ENCODE measurements around the gene MTERF4.
A peak's percentile ranks its signal among the peaks of the same experiment; 100 is the strongest.

The MTERF4 gene

DNA sequence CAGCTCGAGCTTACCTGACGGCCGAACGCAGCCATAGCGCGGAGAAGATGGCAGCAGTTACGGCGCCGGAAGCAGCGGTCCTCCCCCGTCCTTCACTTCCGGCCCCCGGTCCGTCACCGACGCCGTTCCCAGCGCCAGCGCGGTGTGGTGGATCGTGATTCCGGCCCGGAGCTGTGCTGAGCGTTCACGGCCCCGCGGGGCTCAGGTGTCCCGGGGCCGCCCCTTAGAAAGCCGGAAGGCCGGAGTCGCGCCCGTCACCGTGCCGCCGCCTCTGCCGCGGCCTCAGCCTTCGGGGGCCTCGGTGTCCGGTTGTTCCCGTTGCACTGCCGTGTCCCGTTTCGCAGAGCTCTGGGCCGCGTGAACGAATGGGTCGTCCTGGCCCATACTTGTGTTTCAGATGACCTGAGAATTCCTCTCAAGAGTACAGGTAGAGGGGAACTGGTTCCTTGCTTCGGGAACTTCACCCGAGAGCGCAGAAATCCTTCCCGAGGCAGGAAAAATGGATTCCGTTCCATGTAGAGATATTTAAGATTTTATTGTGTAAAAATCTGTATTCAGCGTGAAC lies at the start of gene MTERF4:
TSS of gene MTERF4 (minus strand) at position 49 of the 565 bp plus-strand sequence. CDS start at position 35, 14 bp downstream.
- TF ChIP-seq POLR2A (IDR thresholded peaks at IDR 0.05; ENCODE audit: low read depth, low read length): peak; percentile 75
- FAIRE-seq (no peak), DNase-seq (ENCODE audit: insufficient read length, low spot score) (peak; percentile 85)

GRCh38 chr2:241150660-241151530 lies 48.8 kb upstream of the MTERF4 start:
- FAIRE-seq (no peak), DNase-seq (ENCODE audit: insufficient read length, low spot score) (no peak)
- TF ChIP-seq POLR2A (IDR thresholded peaks at IDR 0.05; ENCODE audit: low read depth, low read length): no peak

- peak; percentile 74 for TF ChIP-seq POLR2A (IDR thresholded peaks at IDR 0.05; ENCODE audit: low read depth, low read length)
- DNase-seq (ENCODE audit: insufficient read length, low spot score) (peak; percentile 99), FAIRE-seq (no peak)
These were observed 48.0 kb upstream of the MTERF4 start, which contains the start of gene PPP1R7 for GRCh38 chr2:241149925-241150659. PPP1R7 (plus strand) TSS chr2:241150467; CDS start chr2:241150496, 29 bp downstream.

DNA sequence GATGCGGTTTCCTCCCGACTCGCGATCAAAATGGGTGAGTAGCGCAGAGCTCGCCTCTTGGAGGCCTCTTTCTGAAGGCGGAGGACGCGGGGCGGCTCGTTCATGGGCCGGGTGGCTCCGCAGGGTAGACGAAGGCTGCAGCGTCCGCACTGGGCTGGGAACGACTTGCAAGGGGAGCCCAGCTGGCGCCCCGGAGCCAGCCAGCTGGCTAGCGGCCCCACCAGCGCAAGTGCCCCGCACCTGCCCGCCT lies 47.5 kb upstream of the MTERF4 start:
- no peak for TF ChIP-seq POLR2A (IDR thresholded peaks at IDR 0.05; ENCODE audit: low read depth, low read length)
- DNase-seq (ENCODE audit: insufficient read length, low spot score) (no peak), FAIRE-seq (no peak)

DNA sequence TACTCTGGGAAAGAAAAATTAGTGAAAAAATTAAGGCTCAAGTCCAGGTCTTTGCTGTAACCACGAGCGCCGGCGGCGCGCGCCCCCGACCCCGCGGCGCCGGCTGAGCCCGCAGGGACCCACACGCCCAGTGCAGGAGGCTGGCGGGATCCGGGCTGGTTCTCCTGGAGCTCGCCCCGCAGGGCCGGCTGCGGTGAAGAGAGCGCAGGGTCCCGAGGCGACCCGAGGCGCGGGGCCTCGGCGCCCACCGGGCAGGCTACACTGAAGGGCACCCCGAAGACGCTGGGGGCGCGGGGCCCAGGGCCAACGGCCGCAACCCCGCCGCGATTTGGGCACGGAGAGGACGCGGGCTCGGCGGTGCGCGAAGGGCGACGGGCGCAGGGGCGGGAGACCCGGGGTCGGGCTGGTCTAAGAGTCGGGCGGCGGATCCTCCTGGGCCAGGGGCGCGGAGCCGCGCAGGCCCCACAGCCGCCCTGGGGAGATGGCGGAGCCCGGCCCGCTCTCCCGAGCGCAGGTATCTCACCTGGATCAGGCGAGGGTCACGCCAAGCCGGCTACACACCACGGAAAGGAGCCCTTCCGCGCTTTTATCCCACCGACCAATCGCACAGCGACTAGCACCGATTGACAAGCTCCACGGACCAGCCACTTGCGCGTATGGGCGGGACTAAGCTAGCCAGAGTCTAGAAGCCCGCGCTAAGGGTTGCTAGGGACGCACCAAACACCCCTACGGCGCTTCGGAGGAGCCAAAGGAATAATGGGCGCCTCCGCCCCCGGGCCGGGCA lies 47.0 kb upstream of the MTERF4 start, which contains the start of gene PASK:
TSS of gene PASK (minus strand) at position 582 of the 784 bp plus-strand sequence. CDS start 6,440 bp downstream, outside the sequence.
- peak; percentile 26; the same call in 1 of the 2 replicates for TF ChIP-seq POLR2A (IDR thresholded peaks at IDR 0.05; ENCODE audit: low read depth, low read length)
- no peak for FAIRE-seq
- peak; percentile 97 for DNase-seq (ENCODE audit: insufficient read length, low spot score)

DNA sequence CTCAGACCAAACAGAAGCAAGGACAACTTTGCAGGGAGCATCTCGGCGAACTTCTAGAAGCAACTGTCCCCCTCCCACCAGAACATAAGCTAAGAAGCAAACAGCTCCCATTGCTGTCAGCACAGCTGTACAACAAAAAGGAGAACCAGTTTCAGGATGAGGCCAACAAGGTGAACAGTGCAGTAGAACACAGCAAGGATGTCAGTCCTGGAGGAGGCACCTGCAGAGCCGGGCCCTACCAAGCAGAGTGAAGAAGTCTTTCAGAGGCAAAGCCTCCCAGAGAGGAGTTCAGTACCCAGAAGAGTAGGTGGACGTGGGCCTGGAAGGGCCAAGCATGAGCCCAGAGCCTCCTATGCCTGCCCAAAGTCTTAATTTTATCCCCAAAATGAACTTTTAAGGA lies 46.2 kb upstream of the MTERF4 start:
- DNase-seq (ENCODE audit: insufficient read length, low spot score): no peak
- no peak for FAIRE-seq
- TF ChIP-seq POLR2A (IDR thresholded peaks at IDR 0.05; ENCODE audit: low read depth, low read length): no peak

DNA sequence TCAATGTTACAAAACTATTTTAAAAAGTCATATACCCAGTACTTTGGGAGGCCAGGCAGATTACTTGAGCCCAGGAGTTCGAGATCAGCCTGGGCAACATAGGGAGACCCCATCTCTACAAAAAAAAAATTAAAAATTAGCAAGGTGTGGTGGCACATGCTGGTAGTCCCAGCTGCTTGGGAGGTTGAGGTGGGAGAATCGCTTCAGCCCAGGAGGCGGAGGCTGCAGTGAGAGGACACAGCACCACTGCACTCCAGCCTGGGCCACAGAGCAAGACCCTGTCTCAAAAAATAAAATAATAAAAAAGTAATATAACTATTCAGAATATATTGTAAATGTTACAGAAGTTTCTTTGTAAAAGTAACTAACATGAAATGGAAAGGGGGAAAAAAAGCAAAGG lies 45.2 kb upstream of the MTERF4 start:
- no peak for FAIRE-seq
- no peak for DNase-seq (ENCODE audit: insufficient read length, low spot score)
- no peak for TF ChIP-seq POLR2A (IDR thresholded peaks at IDR 0.05; ENCODE audit: low read depth, low read length)

- FAIRE-seq (no peak), DNase-seq (ENCODE audit: insufficient read length, low spot score) (no peak)
- no peak for TF ChIP-seq POLR2A (IDR thresholded peaks at IDR 0.05; ENCODE audit: low read depth, low read length)
These were observed 44.2 kb upstream of the MTERF4 start for GRCh38 chr2:241146286-241146685.

- FAIRE-seq (no peak), DNase-seq (ENCODE audit: insufficient read length, low spot score) (no peak)
- no peak for TF ChIP-seq POLR2A (IDR thresholded peaks at IDR 0.05; ENCODE audit: low read depth, low read length)
These were observed 40.5 kb upstream of the MTERF4 start for GRCh38 chr2:241142593-241142992.

- DNase-seq (ENCODE audit: insufficient read length, low spot score) (no peak), FAIRE-seq (no peak)
- TF ChIP-seq POLR2A (IDR thresholded peaks at IDR 0.05; ENCODE audit: low read depth, low read length): no peak
These were observed 40.0 kb upstream of the MTERF4 start for GRCh38 chr2:241142063-241142462.

DNA sequence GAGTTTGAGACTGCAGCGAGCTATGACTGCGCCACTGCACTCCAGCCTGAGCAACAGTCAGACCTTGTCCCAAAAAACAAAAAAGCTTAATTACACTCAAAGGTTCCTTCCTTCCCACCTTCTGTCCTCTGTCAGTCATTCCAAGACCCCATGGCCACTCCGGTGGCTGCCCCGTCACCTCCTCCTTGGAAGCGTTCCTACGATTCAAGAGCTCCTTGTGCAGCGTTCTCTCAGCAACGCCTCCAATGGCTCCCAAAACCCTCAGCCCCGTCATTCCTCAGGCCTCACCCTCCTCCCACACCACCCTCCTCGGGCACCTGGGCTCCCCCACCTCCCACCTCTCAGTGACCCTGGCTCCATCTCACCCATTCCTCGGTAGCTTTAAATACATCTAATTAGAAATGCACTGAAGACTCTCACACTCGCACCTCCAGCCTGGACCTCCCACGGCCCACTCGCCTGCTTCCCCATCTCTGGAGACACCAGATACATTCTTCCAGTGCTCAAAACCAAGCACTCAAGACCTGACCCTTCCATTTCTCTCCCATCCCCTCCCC lies 39.2 kb upstream of the MTERF4 start:
- no peak for TF ChIP-seq POLR2A (IDR thresholded peaks at IDR 0.05; ENCODE audit: low read depth, low read length)
- no peak for FAIRE-seq
- DNase-seq (ENCODE audit: insufficient read length, low spot score): no peak

DNA sequence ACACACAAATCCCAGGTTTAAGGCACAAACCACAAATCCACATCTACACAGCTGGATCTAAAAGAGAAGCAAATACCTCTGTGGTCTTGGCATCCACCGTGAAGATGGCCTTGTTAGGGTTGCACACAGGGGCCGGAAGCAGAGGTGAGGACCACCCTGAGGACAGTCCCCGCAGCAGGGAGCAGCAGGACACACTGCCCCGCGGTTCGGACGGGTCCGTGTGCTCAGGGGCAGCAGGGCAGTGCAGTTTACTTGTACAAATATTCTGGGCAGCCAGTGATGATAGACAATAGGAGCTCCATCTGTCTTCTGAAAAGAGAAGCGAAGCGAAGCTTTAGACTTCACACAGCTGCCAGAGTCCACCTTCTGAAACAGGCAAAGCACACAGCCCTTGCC lies 38.4 kb upstream of the MTERF4 start:
- no peak for DNase-seq (ENCODE audit: insufficient read length, low spot score)
- TF ChIP-seq POLR2A (IDR thresholded peaks at IDR 0.05; ENCODE audit: low read depth, low read length): no peak
- FAIRE-seq: no peak

Data from H54 (cell line).